GM18868 (cell line): ENCODE data around the gene PGP.

Experiments used
- ATAC-seq: cut with Tn5 transposase; IDR thresholded peaks from one replicate; pipeline ENCODE4 v1.9.1; 2021; ENCODE audit warnings: mild to moderate bottlenecking, moderate library complexity; ENCODE audit not compliant: unreplicated experiment

Gene PGP

DNA sequence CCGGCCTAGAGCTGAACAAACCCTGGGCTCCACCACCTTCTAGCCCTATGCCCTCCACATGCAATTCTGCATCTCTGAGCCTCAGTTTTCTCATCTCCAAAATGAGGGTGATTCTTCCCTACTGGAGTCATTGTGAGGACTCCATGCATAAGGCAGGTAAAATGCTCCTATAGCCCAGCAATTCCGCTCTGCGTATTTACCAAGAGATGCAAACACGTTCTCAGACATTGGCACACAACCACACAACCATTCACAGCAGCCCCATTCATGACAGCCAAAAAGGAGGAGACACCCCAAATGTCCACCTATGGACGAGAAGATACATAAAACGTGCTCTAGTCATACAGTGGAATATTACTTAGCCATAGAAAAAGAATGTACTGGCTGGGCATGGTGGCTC lies 14.3 kb downstream of the PGP start:
- ATAC-seq = no peak

DNA sequence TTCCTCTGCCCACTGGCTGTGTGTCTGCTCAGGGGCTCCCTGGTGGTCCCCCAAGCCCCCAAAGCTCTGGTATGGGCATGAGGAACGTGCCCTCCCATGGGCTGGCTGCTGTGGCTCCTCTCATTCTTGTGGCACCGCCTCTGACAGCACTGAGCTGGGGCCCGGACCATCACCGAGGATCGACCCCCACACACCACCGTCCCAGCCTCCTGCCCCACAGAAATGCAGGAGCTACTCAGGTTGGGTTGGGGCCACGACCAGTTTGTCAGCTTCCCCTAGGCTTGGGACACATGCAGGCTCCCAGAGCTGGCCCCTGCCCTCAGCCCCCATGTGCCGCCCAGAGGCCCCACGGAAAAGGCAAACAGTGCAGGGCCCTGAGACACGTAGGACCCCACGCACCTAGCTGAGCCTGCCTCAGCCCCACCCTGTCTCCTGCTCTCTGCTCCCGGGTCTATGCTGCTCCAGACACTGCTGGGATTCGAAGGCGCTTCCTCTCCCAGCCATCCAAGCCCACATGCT lies 15.0 kb downstream of the PGP start:
- no peak for ATAC-seq

DNA sequence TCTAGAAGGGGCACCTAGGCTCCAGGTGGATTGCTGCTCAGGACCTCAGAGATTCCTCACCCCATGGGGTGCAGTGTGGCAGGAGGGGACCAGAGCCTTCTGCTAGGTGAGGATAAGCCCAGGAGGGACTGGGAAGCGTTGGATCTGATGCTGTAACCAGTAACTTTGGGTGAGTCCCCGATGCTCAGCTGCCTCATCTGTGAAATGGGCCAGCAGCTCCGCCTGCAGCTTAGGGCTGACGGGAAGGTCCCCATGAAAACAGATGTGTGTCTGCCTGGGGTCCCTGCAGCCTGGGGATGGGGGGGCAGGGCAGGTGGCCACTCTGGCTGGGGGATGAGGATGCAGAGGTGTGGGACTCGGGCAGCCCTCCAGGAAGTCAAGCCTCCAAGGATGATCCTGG lies 15.5 kb downstream of the PGP start:
- no peak for ATAC-seq

DNA sequence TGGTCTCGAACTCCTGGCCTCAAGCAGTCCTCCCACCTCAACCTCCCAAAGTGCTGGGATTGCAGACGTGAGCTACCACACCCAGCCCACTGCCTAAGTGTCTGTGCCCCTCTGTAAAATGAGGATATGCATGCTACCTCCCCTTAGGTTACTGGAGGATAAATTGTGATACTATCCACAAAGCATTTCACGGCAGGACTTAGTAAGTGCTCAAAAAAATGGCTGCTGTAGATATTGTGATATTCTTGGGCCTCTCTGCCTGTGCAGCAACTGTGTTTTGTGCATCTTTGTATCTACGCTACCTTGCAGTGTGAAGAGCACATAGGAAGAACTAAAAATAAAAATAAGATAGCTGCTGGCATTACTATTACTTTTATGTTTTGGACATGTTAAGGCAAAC lies 16.4 kb downstream of the PGP start:
- ATAC-seq = no peak

DNA sequence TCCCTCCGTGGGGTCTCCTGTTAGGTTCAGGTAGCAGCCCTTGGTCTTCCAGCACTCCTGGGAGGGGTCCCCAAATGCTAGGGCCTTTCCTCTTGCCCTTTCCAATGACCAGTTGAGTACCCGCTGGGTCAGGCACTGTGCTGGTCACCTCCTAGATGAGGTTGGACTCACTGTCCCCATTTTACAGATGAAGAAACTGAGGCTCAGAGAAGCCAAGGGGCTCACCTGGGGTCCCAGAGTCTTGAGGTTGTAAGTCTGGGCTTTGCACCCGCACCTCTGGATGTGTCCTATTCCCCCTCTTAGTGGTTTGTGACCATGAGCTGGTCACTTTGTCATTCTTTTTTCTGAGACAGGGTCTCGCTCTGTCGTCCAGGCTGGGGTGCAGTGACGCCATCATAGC lies 16.9 kb downstream of the PGP start:
- ATAC-seq = no peak

DNA sequence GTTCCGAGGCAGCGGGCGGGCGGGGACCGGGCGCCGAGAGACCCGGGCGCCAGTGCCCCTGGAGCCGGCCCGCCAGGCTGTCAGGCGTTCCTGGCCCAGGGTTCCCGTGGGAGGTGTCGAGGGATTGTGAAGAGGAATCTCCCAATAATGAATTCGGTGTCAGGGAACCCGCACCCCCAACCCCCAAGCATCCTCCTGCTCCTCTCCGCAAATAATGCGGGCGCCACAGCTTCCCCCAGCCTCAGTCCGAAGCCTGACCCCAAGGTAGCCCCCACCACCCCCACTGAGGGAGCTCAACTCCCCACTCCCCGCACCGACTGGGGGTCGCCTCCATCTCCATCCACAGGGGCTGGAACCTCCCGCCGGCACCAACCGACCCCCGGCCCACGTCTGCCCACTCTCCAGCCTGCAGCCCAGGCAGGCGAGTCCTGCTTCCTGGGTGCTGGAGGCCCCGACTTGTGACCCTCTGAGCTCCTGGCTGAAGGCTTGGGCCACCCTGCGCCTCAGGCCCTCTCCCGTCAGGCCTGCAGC lies 17.6 kb downstream of the PGP start:
- ATAC-seq = no peak

DNA sequence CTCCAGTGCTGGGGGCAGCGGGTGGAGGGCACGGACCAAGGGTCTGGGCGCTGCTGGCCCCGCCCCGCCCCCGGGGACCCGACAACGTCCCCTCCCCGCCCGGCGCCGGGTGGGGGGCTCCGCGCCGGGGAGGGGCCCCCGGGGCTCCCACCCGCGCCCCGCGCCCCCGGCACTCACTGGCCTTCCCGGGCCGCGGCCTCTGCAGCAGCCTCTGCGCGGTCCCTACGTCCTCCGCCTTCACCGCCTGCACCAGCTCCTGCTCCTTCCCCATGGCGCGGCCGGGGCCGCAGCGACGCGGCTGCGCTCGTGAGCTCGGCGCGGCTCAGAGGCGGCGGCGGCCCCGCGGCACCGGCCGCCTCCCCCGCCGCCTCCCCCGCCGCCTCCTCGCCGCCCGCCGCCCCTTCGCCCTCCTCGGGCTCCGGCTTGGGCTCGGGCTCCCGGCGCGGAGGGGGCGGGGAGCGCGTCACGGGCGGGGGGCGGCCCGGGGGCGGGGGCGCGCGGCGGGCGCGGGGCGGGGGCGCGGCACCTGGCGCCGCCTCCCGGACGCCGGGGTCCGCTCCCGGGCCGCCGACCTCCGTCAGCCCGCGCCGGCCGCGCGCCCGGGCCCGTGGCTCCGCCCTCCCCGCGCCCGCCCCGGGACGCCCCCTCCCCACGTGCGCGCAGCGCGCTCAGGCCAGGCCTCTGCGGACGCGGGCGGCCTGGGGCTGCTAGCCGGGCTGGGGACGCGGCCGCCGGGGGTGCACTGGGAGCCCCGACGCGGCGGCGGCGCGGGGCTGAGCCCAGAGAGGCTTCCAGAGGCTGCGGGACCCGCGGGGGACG lies 18.3 kb downstream of the PGP start, which contains the start of gene CASKIN1:
TSS of gene CASKIN1 (minus strand) at position 444 of the 819 bp plus-strand sequence. CDS start at position 271, 173 bp downstream.
- ATAC-seq = no peak

DNA sequence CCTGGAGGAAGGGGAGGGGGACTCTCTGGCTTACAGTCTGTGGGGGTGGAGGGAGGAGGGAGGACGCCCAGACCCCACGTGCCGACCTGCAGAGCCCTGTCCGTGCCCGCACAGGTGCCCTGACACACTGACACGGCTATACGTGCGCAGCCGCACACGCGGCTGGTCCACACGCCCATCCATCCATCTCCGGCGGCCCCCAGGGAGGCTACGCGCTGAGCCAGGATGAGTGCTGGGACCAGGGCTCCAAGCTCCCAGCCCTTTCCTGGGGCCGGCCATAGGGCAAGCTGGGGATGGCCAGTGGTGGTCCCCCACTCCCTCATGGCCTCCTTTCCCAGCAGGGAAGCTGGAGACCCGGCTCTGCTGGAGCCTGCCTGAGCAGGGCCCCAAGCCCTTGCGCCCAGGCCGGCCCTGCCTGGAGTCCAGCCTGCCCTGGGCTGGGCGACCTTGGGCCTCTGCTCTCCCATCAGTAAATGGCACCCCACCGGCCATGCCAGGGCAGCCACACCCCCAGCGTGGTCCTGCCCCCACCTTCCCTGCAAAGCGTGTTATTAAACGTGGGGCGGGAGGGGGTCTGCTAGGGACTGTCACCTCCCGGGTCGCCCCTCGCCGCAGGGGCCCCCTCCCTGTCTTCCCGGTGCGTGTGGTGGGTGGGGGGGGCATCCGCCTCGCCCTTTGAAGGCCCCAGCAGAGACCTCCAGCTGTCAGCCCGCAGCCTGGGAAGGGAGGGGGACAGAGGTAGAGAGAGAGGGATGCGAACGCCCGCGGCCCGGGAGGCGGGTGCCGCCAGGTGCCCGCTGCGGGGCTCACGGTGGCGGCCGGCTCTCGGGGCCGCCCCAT lies 19.1 kb downstream of the PGP start:
- ATAC-seq = no peak

DNA sequence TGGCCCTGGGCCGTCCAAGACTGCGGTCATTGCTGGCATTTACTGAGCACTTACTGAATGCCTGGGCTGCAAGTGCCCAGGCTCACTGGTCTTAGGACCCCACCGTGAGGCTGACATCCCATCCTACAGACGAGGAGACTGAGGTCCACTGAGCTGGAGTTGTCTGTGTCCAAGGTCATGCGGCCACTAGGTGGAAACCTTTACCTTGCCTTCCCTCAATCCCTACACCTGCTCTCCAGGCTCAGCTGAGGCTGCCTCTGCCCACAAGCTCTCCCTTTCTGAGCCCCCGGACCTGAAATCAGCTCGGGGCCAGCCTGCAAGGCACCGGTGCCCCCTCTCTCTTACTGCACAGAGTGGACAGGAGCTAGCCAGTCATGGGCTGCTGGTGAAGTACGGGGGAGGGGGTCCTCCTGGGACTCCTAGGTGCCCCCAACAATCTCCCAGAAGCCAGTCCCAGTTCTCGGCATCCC lies 19.8 kb downstream of the PGP start:
- ATAC-seq = no peak

DNA sequence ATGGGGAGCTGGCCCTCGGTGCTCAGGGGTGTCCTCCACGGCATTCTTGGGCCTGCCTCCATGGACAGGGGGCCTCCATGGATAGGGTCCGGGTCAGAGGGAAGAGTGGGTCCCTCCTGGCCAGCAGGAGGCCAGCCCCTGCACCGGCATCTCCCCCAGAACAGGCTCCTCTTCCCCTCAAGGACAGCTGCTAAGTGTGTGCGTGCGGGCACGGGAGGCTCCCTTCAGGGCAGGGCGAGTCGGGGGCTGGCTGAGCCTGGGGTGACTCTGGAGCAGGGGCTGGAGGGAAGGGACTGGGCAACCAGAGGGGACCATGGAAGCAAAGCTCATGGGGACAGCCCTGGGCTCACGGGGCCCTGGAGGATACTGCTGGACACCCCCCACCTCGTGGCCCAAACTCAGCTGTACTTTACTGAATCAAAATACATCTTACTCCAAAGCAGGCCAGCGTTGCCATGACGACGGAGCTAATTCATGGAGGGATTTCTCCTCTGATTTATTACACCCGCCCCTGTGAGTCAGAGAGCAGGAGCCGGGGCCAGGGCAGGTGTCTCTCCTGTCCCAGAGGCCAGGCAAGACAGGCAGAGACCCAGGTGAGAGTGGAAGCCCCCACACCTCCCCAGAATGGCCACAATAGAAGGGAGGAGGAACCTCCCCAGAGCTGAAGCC lies 20.3 kb downstream of the PGP start:
- no peak for ATAC-seq

DNA sequence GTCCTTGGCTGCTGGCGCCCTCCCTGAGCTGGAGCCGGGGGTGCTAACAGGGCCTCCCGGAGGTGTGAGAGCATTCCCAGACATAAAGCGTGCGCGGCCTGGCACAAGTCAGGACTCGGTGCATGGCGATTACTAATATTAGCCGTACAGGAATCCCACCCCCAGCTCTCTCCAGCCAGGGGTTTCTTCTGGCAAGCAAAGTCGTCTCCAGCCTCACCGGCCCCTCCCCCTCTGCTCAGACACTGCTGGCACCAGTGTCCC lies 23.3 kb downstream of the PGP start:
- no peak for ATAC-seq

DNA sequence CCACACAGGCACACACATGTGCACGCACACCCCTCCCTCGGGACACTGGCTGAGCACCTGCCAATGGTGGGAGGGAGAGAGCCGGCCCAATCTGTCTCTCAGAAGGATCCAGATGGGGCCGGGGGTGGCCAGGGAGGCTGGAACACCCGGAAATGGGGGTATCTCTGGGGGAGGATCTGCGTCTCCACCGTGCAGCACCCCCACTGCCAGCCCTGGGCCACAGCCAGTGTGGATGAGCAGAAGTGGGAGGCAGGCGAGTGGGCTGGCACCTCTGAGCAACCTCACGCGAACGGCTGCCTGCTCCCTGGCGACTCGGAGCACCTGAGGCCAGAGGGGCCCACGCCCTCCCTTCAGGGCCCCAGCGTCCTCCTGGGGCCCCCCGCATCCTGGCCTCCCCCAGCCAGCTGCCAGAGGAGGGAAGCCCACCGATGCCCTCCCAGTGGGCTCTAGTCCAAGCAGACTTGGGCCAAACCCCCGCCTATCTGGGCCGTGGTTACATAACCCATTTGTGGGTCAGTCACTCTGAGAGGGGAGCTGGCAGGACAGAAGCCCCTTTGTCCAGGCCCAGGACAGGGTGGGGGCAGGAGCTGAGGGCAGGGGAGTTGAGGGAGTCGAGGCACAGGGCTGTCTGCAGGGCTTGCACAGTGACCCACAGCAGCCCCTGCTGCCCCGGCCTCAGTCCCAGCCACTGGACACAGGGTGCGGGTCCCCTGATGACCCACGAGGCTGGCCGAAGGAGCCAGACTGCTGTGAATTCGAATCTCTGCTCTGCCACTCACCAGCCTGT lies 23.8 kb downstream of the PGP start:
- ATAC-seq = no peak

DNA sequence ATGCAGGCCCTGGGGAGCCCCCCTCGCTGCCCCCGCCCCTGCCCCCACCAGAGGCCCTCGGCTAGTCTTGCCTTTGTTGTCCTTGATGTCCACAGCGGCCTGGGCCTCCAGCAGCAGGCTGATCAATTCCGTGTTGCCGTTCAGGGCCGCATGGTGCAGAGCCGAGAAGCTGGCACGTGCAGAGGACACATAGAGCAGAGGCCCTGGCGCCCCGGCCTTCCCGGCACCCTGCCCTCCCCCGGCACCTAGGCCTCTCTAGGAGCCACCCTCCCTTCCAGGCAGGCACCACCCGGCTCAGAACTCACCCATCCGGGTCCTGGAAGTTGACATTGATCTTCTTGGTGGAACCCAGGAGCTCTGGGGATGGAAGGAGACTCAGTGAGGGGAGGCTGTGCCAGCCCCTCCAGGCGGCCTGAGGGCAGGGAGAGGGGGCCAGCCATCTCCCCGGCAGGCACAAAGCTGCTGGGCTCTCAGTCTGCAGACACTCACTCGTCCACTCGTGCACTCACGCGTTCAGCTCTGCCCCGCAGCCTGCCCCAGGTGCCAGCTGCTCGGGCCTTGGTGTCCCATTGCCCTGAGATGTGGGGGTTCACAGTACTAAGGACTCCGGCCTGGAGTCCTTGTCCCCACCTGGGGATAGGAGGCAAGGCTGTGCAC lies 24.5 kb downstream of the PGP start:
- no peak for ATAC-seq

DNA sequence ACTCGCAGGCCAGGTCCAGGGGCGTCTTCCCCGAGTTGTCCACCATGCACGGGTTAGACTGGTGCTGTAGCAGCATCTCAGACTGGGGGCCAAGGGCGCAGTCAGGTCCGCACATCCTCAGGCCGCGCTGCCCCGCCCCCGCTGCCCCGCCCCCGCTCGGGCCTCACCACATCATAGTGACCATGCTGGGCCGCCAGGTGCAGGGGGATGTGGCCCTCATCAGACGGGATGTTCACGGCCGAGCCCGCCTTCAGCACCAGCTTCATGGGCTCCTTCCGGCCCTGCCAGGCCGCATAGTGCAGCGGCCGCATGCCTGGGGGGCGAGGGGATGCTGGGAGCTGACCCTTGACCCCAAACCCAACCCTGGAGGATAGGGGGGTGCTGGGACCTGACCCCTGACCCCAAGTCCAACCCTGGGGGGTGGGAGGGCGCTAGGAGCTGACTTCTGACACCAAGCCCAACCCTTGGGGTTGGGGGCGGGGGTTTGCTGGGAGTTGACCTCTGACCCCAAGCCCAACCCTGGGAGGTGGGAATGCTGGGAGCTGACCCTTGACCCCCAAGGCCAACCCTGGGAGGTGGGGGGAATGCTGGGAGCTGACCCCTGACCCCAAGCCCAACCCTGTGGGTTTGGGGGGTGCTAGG lies 25.3 kb downstream of the PGP start:
- no peak for ATAC-seq

DNA sequence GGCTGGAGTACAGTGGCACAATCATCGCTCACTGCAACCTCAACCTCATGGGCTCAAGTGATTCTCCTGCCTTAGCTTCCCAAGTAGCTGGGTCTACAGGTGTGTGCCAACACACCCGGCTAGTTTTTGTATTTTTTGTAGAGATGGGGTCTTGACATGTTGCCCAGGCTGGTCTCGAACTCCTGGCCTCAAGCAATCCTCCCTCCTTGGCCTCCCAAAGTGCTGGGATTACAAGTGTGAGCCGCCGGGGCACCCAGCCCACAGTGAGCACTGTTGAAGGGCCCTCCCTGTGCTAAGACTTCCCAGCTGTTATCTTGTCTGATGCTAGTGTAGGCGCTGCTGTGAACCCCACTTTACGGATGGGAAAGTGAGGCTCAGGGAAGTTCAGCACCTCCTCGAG lies 26.2 kb downstream of the PGP start:
- no peak for ATAC-seq

DNA sequence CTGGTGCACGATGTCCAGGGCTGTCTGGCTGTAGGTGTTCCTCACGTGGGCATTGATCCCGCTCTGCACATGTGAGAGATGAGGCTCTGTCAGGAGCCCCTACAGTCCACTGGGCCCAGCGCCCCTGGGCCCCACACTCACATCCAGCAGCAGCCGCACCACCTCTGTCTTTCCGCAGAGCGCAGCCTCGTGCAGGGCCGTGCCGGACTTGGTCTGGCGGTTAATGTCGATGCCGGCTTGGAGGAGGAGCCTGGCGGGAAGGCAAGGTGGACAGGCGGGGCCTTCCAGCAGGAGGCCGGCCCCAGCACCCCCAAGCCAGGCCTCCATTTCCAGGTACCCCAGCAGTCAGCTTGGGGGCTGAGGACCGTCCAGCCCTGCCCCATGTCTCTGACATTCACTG lies 27.4 kb downstream of the PGP start:
- ATAC-seq = no peak

DNA sequence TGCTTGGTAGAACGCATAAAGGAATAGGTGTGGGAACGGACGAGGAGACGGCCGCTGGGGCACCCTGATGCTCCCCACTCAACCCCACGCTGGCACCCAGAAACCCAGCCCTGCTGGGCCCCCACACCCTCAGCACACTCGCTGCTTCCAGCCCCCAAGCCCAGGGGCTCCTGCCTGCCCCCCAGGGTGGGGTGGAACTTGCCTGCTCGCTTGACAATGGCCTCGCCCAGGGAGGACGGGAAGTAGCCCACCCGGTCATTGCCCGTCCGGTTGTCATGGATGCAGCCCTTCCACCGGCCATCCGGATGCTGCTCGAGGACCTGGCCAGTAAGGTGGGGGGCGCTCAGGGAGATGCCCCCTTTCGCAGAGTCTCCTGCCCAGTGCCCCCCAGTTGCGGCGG lies 28.1 kb downstream of the PGP start:
- ATAC-seq = no peak

DNA sequence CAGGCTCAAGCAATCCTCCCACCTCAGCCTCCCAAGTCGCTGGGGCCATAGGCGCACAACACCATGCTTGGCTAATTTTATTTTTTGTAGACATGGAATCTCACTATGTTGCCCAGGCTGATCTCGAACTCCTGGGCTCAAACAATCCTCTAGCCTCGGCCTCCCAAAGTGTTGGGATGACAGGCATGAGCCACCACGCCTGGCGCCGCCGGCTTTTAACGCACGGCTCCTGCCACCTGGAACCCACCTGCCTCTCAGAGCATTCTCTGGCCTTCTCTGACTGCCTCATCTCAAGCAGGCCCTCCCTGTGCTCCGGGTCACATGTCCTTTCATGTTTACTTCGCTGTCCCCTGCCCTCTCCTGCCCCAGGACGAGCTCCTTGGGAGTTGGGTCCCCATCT lies 28.6 kb downstream of the PGP start:
- no peak for ATAC-seq

DNA sequence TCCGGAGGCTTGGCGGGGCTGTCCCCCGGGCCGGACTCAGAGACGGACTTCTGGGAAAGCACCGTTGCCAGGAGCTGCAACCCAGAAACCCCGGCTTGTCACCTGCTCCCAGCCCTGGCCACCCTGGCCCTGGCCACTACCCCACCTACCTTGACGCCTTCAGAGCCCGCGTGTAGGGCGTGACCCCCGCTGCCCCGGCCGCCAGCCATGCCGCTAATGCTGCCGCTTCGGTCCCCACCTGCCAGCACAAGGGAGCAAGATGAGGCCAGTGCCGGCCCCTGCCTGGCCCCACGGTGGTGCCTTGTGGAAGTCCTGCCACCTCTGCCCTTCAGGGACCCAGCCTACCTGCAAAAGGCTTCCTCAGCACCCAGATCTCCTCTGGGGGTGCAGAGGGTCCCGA lies 29.7 kb downstream of the PGP start:
- no peak for ATAC-seq

DNA sequence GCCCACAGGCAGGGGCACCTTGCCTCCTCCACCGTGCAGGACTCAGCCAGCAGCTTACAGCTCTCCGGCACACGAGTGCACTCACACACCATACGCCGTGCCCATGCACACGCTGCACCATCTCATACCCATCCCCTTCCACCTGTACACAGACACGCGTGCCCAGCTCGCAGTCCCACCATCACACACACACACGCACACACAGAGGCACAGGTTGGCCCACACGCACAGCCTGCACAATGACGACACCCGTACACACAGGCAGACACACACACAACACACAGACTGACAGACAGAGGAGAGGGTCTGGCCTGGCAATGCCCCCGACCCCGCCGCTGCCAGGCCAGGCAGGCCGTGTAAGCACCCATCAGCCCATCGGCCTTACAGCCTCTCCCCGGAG lies 30.3 kb downstream of the PGP start:
- ATAC-seq = no peak
